Left lung (tissue), 10 donors: ENCODE results near the gene PPFIA1. TPM values are rescaled to one million over a fixed set of nuclear protein-coding genes. Genes with fewer than 3 reads are reported as not detected.

Source experiments
- ATAC-seq: fragments of 200-7000 bp; cut with Tn5 transposase; one replicate; pipeline ENCODE4 v1.9.1; 2020; ENCODE audit warnings: moderate library complexity
- DNase-seq, 4 donors: peaks; one replicate each; pipeline ENCODE4 v3.0.0-alpha.2; 2013 to 2020
- H3K27ac ChIP-seq, 2 donors: fragments of 200-600 bp; sonication (generic) in 1 of 2; one replicate each; pipeline versions ENCODE4 v1.5.0 to v1.8.0; 2020 to 2021
- H3K27me3 ChIP-seq, 2 donors: fragments of 200-600 bp; sonication (generic) in 1 of 2; one replicate each; pipeline versions ENCODE4 v1.5.0 to v1.8.0; 2020 to 2021
- H3K36me3 ChIP-seq, 2 donors: fragments of 200-600 bp; sonication (generic) in 1 of 2; one replicate each; pipeline versions ENCODE4 v1.5.0 to v1.8.0; 2020 to 2021
- H3K4me1 ChIP-seq, 2 donors: fragments of 200-600 bp; one replicate each; pipeline ENCODE4 v1.8.0; 2021
- H3K4me3 ChIP-seq, 2 donors: fragments of 200-600 bp; sonication (generic) in 1 of 2; one replicate each; pipeline versions ENCODE4 v1.5.0 to v1.8.0; 2020 to 2021; ENCODE audit warnings: mild to moderate bottlenecking in 1 of 2
- H3K9me3 ChIP-seq, 2 donors: fragments of 200-600 bp; sonication (generic) in 1 of 2; one replicate each; pipeline versions ENCODE4 v1.5.0 to v1.8.0; 2020 to 2021
- CTCF ChIP-seq, 2 donors: fragments of 200-600 bp; sonication (generic) in 1 of 2; IDR thresholded peaks; one replicate each; pipeline versions ENCODE4 v1.5.0 to v1.8.0; 2021; ENCODE audit warnings: antibody characterized with exemption in 2 of 2
- intact Hi-C, 2 donors: fragments of 100-400 bp; cut with DNase I; formaldehyde crosslinking; loops; one replicate each; pipeline versions ENCODE4 v1.11.2 to v1.14.2; 2022
- polyA plus RNA-seq, 6 donors: library from polyadenylated mRNA; unstranded; fragments of 120-200 nt; gene quantifications; one replicate each; pipeline ENCODE4 v1.2.1, GENCODE V29; 2013; ENCODE audit not compliant: insufficient read length in 6 of 6
- total RNA-seq, 2 donors: library from RNA; stranded (reverse); fragmentation: NEBNext Ultra II Directional; extraction: Animal tissue kit (Norgen Biotek cat#: 25700); gene quantifications; one replicate each; pipeline ENCODE4 v1.2.1, GENCODE V29; 2021
- donor health status: DM: no; HTN: yes; CAD: no.
- donor health status: DM: no; HTN: no; CAD: no.

PPFIA1 gene
- total and polyA plus RNA-seq, 8 donors, result 45.9 to 66.0 (median 51.3) TPM

- DNase-seq (peak; percentile 79 to 95 (median 84)), ATAC-seq (peak; percentile 86)
- H3K9me3 ChIP-seq, result no peaks in the 10 kb centered on the region
- no peak for TF ChIP-seq CTCF (IDR thresholded peaks at IDR 0.05)
- H3K4me3 ChIP-seq, result peak within 1 kb of the TSS; percentile 68 to 81
- peaks cover 13 to 50% of the 10 kb centered on the region in 2 donors for H3K4me1 ChIP-seq
- peak within 1 kb of the TSS; percentile 81 to 82 for H3K27ac ChIP-seq
- peaks cover 0 to 92% of the 10 kb centered on the region in 2 donors for H3K27me3 ChIP-seq
- intact Hi-C loops, result loop anchor here in 1 of 2 donors (10.0 kb wide), 1 partner anchor 123 kb away; the partner anchor contains the start of gene PPFIA1
- H3K36me3 ChIP-seq, result no peaks in the 10 kb centered on the region
These were observed 127.7 kb downstream of the PPFIA1 start, which contains the start of gene CTTN for GRCh38 chr11:70397983-70398833. TSS of gene CTTN (plus strand) at chr11:70398529. CDS start at chr11:70407298, 8,769 bp downstream.

GRCh38 chr11:70398834-70399680, 128.6 kb downstream of the PPFIA1 start:
- H3K27ac ChIP-seq, result peak overlapping the region; percentile 81 to 82
- H3K9me3 ChIP-seq, result no peaks in the 10 kb centered on the region
- peaks cover 0 to 92% of the 10 kb centered on the region in 2 donors for H3K27me3 ChIP-seq
- intact Hi-C loops, result loop anchor here in 1 of 2 donors (10.0 kb wide), 1 partner anchor 124 kb away; the partner anchor contains the start of gene PPFIA1
- ATAC-seq, result peak; percentile 33
- peak overlapping the region; percentile 68 to 81 for H3K4me3 ChIP-seq
- TF ChIP-seq CTCF (IDR thresholded peaks at IDR 0.05), result no peak
- H3K36me3 ChIP-seq, result no peaks in the 10 kb centered on the region
- H3K4me1 ChIP-seq, result peaks cover 13 to 50% of the 10 kb centered on the region in 2 donors
- peak in 1 of 4 donors; percentile 52 for DNase-seq

GRCh38 chr11:70399681-70400112, 129.2 kb downstream of the PPFIA1 start:
- ATAC-seq, result peak; percentile 81
- no peaks in the 10 kb centered on the region for H3K9me3 ChIP-seq
- TF ChIP-seq CTCF (IDR thresholded peaks at IDR 0.05), result no peak
- DNase-seq, result peak in 2 of 4 donors; percentile 89 to 93
- H3K36me3 ChIP-seq, result no peaks in the 10 kb centered on the region
- peaks cover 13 to 50% of the 10 kb centered on the region in 2 donors for H3K4me1 ChIP-seq
- peak overlapping the region; percentile 81 to 82 for H3K27ac ChIP-seq
- H3K4me3 ChIP-seq, result peak overlapping the region; percentile 68 to 81
- intact Hi-C loops, result loop anchor here in 1 of 2 donors (10.0 kb wide), 1 partner anchor 125 kb away; the partner anchor contains the start of gene PPFIA1
- peaks cover 0 to 92% of the 10 kb centered on the region in 2 donors for H3K27me3 ChIP-seq

- intact Hi-C loops, result no loop called here
- Histone ChIP-seq H3K4me1 (peaks cover 13 to 50% of the 10 kb centered on the region in 2 donors), H3K4me3 (no peak overlapping the region), H3K27ac (peak overlapping the region; percentile 81 to 82), H3K27me3 (peaks cover 0 to 91% of the 10 kb centered on the region in 2 donors), H3K9me3 (no peaks in the 10 kb centered on the region), H3K36me3 (peaks cover 0 to 4% of the 10 kb centered on the region in 2 donors)
- no peak for TF ChIP-seq CTCF (IDR thresholded peaks at IDR 0.05)
- ATAC-seq, result no peak
- no peak for DNase-seq
These were observed 130.2 kb downstream of the PPFIA1 start for GRCh38 chr11:70400643-70401042.
